Kidney epithelial cell (primary cell): ENCODE measurements around the gene EPHB2. TPM values are rescaled to one million over a fixed set of nuclear protein-coding genes. Genes with fewer than 3 reads are reported as not detected.

ENCODE experiments used
- DNase-seq: peaks from one replicate; pipeline ENCODE4 v3.0.0-alpha.2; 2010; ENCODE audit warnings: low read depth
- H3K27me3 ChIP-seq: 2 replicates; pipeline ENCODE4 v1.6.0; 2011; ENCODE audit warnings: low read length; ENCODE audit not compliant: control insufficient read depth, insufficient read depth
- H3K36me3 ChIP-seq: 2 replicates; pipeline ENCODE4 v1.5.1; 2011; ENCODE audit warnings: low read length; ENCODE audit not compliant: control insufficient read depth, insufficient read depth
- H3K4me3 ChIP-seq: 2 replicates; pipeline ENCODE4 v1.5.1; 2011; ENCODE audit warnings: low read depth, mild to moderate bottlenecking, control low read depth, low read length
- CTCF ChIP-seq: IDR thresholded peaks from 2 replicates; pipeline ENCODE4 v1.5.1; 2011; ENCODE audit warnings: mild to moderate bottlenecking, moderate library complexity, low read length, control low read depth, inconsistent platforms; ENCODE audit not compliant: insufficient read depth, poor library complexity, severe bottlenecking
- total RNA-seq: library from RNA; depleted of rRNA; stranded (reverse); fragments of >200 nt; gene quantifications from 2 replicates; pipeline ENCODE4 v1.2.3, GENCODE V29; 2015

The EPHB2 gene
- total RNA-seq, 1 donor from 2014 or later = 111 TPM

- TF ChIP-seq CTCF = no peak
- Histone ChIP-seq H3K4me3 (no peak overlapping the region), H3K36me3 (peaks cover 1% of the 10 kb centered on the region), H3K27me3 (no peaks in the 10 kb centered on the region)
- DNase-seq = no peak
Measured at GRCh38 chr1:22877980-22878379, 167.3 kb downstream of the EPHB2 start.

DNA sequence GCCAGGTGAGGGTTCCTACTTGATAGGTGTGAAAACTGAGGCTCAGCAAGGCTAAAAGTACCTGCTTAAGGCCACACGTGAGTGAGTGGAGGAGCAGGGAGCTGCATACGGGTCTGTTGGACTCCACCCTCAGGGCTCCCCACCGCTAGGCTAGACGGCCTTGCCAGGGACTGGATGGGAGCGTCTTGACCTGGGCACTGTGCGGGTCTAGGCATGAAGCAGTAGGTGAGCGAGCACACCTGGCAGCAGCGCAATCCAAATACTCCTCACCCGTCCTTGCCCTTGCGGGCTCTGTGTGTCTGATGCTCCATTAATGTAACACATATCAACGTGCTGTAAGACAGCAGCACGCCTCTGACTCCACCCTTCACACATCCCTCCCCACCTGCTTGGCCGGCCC is 168.0 kb downstream of the EPHB2 start:
- no peaks in the 10 kb centered on the region for H3K27me3 ChIP-seq
- H3K4me3 ChIP-seq = no peak overlapping the region
- DNase-seq = no peak
- peaks cover 1% of the 10 kb centered on the region for H3K36me3 ChIP-seq
- TF ChIP-seq CTCF = no peak

GRCh38 chr1:22879445-22879844 is 168.8 kb downstream of the EPHB2 start:
- TF ChIP-seq CTCF = no peak
- no peak for DNase-seq
- Histone ChIP-seq H3K36me3 (peaks cover 1% of the 10 kb centered on the region), H3K27me3 (no peaks in the 10 kb centered on the region), H3K4me3 (no peak overlapping the region)

GRCh38 chr1:22880174-22880601 is 169.5 kb downstream of the EPHB2 start:
- TF ChIP-seq CTCF = no peak
- H3K27me3 ChIP-seq = no peaks in the 10 kb centered on the region
- peaks cover 1% of the 10 kb centered on the region for H3K36me3 ChIP-seq
- H3K4me3 ChIP-seq = no peak overlapping the region
- DNase-seq = no peak

DNA sequence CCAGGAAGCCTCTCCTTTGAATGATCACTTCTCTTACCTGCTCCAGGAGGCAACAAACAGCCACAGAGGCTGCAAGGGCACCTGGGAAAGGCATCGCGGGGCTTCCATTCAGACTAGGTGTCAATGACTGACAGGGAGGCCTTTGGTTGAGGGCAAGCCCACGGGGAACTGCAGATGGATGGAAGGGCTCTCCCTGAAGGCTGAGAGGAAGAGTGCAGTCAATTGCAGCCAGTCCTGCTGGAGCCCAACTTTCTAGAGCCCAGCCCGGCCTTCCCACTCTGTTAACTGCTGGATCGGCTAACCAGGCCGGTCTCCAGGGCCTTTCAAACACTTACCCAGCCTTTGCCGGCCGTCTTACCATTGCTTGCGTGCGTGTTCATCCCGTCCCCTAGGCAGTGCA is 172.8 kb downstream of the EPHB2 start:
- DNase-seq = no peak
- Histone ChIP-seq H3K4me3 (no peak overlapping the region), H3K27me3 (no peaks in the 10 kb centered on the region), H3K36me3 (peaks cover 1% of the 10 kb centered on the region)
- no peak for TF ChIP-seq CTCF

GRCh38 chr1:22884806-22885530 is 174.3 kb downstream of the EPHB2 start:
- Histone ChIP-seq H3K27me3 (no peaks in the 10 kb centered on the region), H3K4me3 (no peak overlapping the region), H3K36me3 (peaks cover 1% of the 10 kb centered on the region)
- TF ChIP-seq CTCF = no peak
- DNase-seq = no peak
